GM19452 (cell line): Measurements from ENCODE around the gene KIAA1549.

ENCODE experiments used
- ATAC-seq: cut with Tn5 transposase; IDR thresholded peaks from one replicate; pipeline ENCODE4 v1.9.1; 2021; ENCODE audit not compliant: unreplicated experiment

KIAA1549 gene

GRCh38 chr7:138975343-138976104, 5.7 kb downstream of the KIAA1549 start:
- ATAC-seq, result no peak

GRCh38 chr7:138974675-138975292, 6.4 kb downstream of the KIAA1549 start:
- ATAC-seq, result no peak

- no peak for ATAC-seq
Measured at GRCh38 chr7:138974103-138974502, 7.1 kb downstream of the KIAA1549 start.

GRCh38 chr7:138970952-138971351, 10.2 kb downstream of the KIAA1549 start:
- ATAC-seq, result no peak

- no peak for ATAC-seq
Measured at GRCh38 chr7:138970446-138970845, 10.7 kb downstream of the KIAA1549 start.

GRCh38 chr7:138967159-138967558, 14.0 kb downstream of the KIAA1549 start:
- ATAC-seq, result no peak

GRCh38 chr7:138964624-138965436, 16.4 kb downstream of the KIAA1549 start:
- no peak for ATAC-seq

GRCh38 chr7:138963675-138964074, 17.5 kb downstream of the KIAA1549 start:
- ATAC-seq, result no peak

- no peak for ATAC-seq
Measured at GRCh38 chr7:138962561-138963270, 18.5 kb downstream of the KIAA1549 start.

GRCh38 chr7:138961159-138961558, 20.0 kb downstream of the KIAA1549 start:
- ATAC-seq, result no peak

GRCh38 chr7:138958391-138958956, 22.7 kb downstream of the KIAA1549 start:
- ATAC-seq, result no peak

- no peak for ATAC-seq
Measured at GRCh38 chr7:138957753-138958390, 23.3 kb downstream of the KIAA1549 start.

GRCh38 chr7:138957217-138957616, 24.0 kb downstream of the KIAA1549 start:
- no peak for ATAC-seq

GRCh38 chr7:138954545-138955475, 26.4 kb downstream of the KIAA1549 start:
- ATAC-seq, result no peak

GRCh38 chr7:138952791-138953190, 28.4 kb downstream of the KIAA1549 start:
- ATAC-seq, result no peak

GRCh38 chr7:138951953-138952352, 29.2 kb downstream of the KIAA1549 start:
- ATAC-seq, result no peak

GRCh38 chr7:138949421-138950088, 31.6 kb downstream of the KIAA1549 start:
- no peak for ATAC-seq

GRCh38 chr7:138948403-138948802, 32.8 kb downstream of the KIAA1549 start:
- no peak for ATAC-seq

- ATAC-seq, result no peak
Measured at GRCh38 chr7:138945821-138946220, 35.4 kb downstream of the KIAA1549 start.
